ENCODE results near the gene MAMLD1. TPM values are rescaled to one million over a fixed set of nuclear protein-coding genes. Genes with fewer than 3 reads are reported as not detected.
A peak's percentile ranks its signal among the peaks of the same experiment; 100 is the strongest.

Gene MAMLD1, protein sequence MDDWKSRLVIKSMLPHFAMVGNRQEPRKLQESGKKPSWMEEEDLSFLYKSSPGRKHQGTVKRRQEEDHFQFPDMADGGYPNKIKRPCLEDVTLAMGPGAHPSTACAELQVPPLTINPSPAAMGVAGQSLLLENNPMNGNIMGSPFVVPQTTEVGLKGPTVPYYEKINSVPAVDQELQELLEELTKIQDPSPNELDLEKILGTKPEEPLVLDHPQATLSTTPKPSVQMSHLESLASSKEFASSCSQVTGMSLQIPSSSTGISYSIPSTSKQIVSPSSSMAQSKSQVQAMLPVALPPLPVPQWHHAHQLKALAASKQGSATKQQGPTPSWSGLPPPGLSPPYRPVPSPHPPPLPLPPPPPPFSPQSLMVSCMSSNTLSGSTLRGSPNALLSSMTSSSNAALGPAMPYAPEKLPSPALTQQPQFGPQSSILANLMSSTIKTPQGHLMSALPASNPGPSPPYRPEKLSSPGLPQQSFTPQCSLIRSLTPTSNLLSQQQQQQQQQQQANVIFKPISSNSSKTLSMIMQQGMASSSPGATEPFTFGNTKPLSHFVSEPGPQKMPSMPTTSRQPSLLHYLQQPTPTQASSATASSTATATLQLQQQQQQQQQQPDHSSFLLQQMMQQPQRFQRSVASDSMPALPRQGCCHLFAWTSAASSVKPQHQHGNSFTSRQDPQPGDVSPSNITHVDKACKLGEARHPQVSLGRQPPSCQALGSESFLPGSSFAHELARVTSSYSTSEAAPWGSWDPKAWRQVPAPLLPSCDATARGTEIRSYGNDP
- 2.1 and 3.0 TPM in 2 replicates for total RNA-seq

DNA sequence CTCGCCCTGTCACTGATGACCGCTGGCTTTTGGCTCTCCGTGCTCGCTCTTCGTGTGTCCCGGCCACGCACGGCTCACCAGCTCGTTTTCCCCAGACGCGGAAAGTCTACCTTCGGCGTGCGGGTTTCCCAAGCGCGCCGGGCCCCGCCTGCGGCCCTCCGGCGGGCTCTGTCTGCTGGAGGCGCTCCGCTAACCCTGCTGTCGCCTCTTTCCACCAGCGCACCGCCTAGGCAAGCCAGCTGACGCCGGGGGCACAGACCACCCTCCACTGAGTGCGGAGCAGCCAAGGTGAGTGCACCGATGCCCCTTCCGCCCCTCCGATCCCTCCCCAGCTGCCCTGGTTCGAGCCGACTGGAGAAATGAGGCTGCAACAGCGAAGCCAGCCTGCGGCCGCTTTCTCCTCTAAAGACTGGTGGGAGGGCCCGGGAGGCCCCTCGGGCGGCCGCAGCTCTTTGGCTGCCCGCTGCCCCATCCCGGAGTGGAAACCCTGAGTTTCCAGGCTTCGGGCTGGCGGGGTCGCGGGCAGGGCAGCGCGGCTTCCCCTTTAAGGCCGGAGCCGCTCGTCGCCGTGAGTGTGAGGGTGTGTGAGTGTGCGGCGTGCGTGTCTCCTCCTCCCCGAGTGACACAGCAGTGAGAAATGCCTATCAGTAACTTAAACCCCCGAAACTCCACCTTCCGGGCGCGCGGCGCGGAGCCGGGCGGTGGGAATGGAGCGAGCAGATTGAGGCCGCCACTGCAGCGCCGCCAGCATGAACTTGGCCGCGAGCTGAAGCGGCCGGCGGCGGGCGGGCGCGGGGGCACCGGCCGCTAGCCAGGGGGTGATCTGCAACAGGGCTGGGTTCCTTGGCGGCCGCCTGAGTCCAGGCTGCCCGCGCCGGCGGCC is at the start of gene MAMLD1:
TSS of gene MAMLD1 (plus strand) at position 719 of the 883 bp plus-strand sequence. CDS start 82,200 bp downstream, outside the sequence.
- DNase-seq (ENCODE audit: low read depth): no peak
- H3K36me3 ChIP-seq (ENCODE audit: control insufficient read depth, insufficient read depth, low read length): no peaks in the 10 kb centered on the region

DNA sequence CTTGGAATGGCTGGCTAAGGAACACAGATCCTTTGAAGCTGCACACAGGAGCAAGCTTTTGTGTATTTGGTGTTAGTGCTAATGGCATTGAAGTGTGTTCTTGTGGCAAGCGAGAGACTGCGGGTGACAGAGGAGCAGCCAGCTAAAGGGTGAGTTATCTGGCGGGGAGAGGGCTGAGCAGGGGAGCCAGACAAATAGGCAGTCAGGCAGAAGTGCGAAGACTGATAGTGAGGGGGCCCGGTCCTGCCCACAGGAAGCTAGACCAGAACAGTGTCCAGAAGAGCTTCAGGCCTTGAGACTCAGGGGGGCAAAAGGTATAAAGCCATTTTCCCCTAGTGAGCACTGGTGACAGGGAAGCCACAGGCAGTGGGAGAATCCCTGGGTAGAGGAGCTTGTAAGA is 49.6 kb upstream of the MAMLD1 start:
- H3K27me3 ChIP-seq (ENCODE audit: control insufficient read depth, insufficient read depth, low read length): no peaks in the 10 kb centered on the region
- no peaks in the 10 kb centered on the region for H3K36me3 ChIP-seq (ENCODE audit: control insufficient read depth, insufficient read depth, low read length)
- TF ChIP-seq, protein P1, sequence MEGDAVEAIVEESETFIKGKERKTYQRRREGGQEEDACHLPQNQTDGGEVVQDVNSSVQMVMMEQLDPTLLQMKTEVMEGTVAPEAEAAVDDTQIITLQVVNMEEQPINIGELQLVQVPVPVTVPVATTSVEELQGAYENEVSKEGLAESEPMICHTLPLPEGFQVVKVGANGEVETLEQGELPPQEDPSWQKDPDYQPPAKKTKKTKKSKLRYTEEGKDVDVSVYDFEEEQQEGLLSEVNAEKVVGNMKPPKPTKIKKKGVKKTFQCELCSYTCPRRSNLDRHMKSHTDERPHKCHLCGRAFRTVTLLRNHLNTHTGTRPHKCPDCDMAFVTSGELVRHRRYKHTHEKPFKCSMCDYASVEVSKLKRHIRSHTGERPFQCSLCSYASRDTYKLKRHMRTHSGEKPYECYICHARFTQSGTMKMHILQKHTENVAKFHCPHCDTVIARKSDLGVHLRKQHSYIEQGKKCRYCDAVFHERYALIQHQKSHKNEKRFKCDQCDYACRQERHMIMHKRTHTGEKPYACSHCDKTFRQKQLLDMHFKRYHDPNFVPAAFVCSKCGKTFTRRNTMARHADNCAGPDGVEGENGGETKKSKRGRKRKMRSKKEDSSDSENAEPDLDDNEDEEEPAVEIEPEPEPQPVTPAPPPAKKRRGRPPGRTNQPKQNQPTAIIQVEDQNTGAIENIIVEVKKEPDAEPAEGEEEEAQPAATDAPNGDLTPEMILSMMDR (IDR thresholded peaks at IDR 0.05; ENCODE audit: insufficient read depth, low read length, poor library complexity, severe bottlenecking): no peak
- no peak overlapping the region for H3K4me3 ChIP-seq (ENCODE audit: low read depth, low read length)
- DNase-seq (ENCODE audit: low read depth): no peak

More for the DNA sequence above, at the start of gene MAMLD1:
- TF ChIP-seq, protein P1 (IDR thresholded peaks at IDR 0.05; ENCODE audit: insufficient read depth, low read length, poor library complexity, severe bottlenecking): no peak
- Histone ChIP-seq H3K4me3 (ENCODE audit: low read depth, low read length) (peak within 1 kb of the TSS; percentile 64), H3K27me3 (ENCODE audit: control insufficient read depth, insufficient read depth, low read length) (peaks cover 2% of the 10 kb centered on the region)

DNA sequence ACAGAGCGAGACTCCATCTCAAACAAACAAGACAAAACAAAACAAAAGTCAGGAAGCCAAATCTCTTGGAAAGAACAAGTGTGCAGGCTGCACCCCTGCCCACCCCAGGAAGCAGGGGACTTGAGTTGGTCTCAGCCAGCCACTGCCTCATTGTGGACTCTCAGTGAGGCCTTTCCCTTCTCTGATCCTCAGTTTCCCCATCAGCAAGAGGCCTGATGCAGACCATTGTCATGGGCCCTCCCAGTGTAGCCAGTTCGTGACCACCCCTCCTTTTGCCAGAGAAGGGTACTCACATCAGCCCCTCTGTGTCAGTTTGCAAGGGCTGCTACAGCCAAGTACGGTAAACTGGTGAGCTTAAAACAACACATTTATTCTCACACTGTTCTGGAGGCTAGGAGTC is 48.9 kb upstream of the MAMLD1 start:
- DNase-seq (ENCODE audit: low read depth): no peak
- H3K27me3 ChIP-seq (ENCODE audit: control insufficient read depth, insufficient read depth, low read length): no peaks in the 10 kb centered on the region
- no peak overlapping the region for H3K4me3 ChIP-seq (ENCODE audit: low read depth, low read length)
- TF ChIP-seq, protein P1 (IDR thresholded peaks at IDR 0.05; ENCODE audit: insufficient read depth, low read length, poor library complexity, severe bottlenecking): no peak
- H3K36me3 ChIP-seq (ENCODE audit: control insufficient read depth, insufficient read depth, low read length): no peaks in the 10 kb centered on the region

DNA sequence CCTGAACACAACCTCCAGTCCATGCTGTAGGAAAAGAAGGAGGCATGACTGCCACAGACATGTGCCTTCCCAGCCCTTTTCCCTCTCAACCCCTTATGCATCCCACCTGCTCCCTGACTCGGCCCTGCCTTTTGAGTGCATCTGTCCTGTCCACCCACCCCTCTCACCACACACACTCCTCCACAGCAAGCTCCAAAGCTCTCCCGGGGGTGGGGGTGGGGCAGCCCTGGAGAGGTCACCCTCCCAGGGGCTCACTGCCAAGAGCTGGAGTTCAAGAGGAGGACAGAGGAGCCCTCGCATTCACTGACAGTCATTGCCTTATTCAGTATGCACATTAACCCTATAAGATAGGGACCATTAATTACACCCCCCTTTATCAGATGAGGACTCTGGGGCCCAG is 46.6 kb upstream of the MAMLD1 start:
- TF ChIP-seq, protein P1 (IDR thresholded peaks at IDR 0.05; ENCODE audit: insufficient read depth, low read length, poor library complexity, severe bottlenecking): no peak

DNA sequence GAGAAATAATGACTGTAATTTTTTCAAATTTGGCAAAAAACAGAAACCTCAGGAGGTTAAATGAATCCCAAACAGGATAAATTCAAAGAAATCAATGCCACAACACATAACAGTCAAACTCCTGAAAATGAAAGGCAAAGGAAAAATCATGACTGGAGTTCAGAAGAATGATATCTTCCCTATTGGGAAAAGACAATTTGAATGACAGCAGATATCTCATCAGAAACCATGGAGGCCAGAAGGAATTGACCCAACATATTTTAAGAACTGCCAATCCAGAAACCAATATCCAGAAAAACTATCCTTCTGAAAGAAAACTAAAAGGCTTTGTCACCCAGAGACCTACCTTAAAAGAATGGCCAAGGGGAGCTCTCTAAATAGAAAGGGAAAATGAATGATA is 40.1 kb upstream of the MAMLD1 start:
- H3K4me3 ChIP-seq (ENCODE audit: low read depth, low read length): no peak overlapping the region
- no peaks in the 10 kb centered on the region for H3K36me3 ChIP-seq (ENCODE audit: control insufficient read depth, insufficient read depth, low read length)
- TF ChIP-seq, protein P1 (IDR thresholded peaks at IDR 0.05; ENCODE audit: insufficient read depth, low read length, poor library complexity, severe bottlenecking): no peak
- DNase-seq (ENCODE audit: low read depth): no peak
- no peaks in the 10 kb centered on the region for H3K27me3 ChIP-seq (ENCODE audit: control insufficient read depth, insufficient read depth, low read length)

More for the DNA sequence above, 46.6 kb upstream of the MAMLD1 start:
- Histone ChIP-seq H3K36me3 (ENCODE audit: control insufficient read depth, insufficient read depth, low read length) (no peaks in the 10 kb centered on the region), H3K27me3 (ENCODE audit: control insufficient read depth, insufficient read depth, low read length) (no peaks in the 10 kb centered on the region), H3K4me3 (ENCODE audit: low read depth, low read length) (no peak overlapping the region)
- no peak for DNase-seq (ENCODE audit: low read depth)

All from kidney epithelial cell (primary cell).